SK-N-MC (cell line): Measurements from ENCODE around the gene OPN1MW.

Experiments used
- EZH2 ChIP-seq: fragments of 200-600 bp; sonication (generic); IDR thresholded peaks from one replicate; pipeline ENCODE4 v1.6.1; 2017; ENCODE audit warnings: antibody characterized with exemption
- FOXP2 ChIP-seq: optimal IDR thresholded peaks from 2 replicates; pipeline ENCODE3; 2011; ENCODE audit warnings: mild to moderate bottlenecking, moderate library complexity; ENCODE audit not compliant: insufficient read depth; ENCODE audit errors: extremely low read length, control extremely low read depth
- POLR2AphosphoS5 ChIP-seq: IDR thresholded peaks from 2 replicates; pipeline ENCODE4 v1.6.1; 2012; ENCODE audit warnings: mild to moderate bottlenecking, low read depth, low read length, borderline replicate concordance

DNA sequence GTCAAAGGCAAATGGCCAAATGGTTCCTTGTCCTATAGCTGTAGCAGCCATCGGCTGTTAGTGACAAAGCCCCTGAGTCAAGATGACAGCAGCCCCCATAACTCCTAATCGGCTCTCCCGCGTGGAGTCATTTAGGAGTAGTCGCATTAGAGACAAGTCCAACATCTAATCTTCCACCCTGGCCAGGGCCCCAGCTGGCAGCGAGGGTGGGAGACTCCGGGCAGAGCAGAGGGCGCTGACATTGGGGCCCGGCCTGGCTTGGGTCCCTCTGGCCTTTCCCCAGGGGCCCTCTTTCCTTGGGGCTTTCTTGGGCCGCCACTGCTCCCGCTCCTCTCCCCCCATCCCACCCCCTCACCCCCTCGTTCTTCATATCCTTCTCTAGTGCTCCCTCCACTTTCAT, 42.2 kb upstream of the OPN1MW start:
- TF ChIP-seq EZH2 (no peak), POLR2AphosphoS5 (no peak), FOXP2 (no peak)
